ENCODE data around the gene BOLA2.
"Not testable (repeated sequence)": the region's sequence is repeated elsewhere in the genome, so short reads cannot be mapped to it uniquely, and the experiment has no call there.

Gene BOLA2

GRCh38 chr16:29454269-29454668, at the start of gene BOLA2, which contains the start of gene SLX1B:
BOLA2 (minus strand) TSS chr16:29454351; CDS start chr16:29454253, 98 bp downstream.
SLX1B (plus strand) TSS chr16:29454533.
- DNase-seq: not testable (repeated sequence)

GRCh38 chr16:29482276-29482675, 28.1 kb upstream of the BOLA2 start:
- not testable (repeated sequence) for DNase-seq

- not testable (repeated sequence) for DNase-seq
Measured at GRCh38 chr16:29472065-29472464, 17.9 kb upstream of the BOLA2 start.

GRCh38 chr16:29469660-29470059, 15.5 kb upstream of the BOLA2 start:
- not testable (repeated sequence) for DNase-seq

- not testable (repeated sequence) for DNase-seq
Measured at GRCh38 chr16:29467654-29468366, 13.7 kb upstream of the BOLA2 start.

GRCh38 chr16:29466904-29467303, 12.8 kb upstream of the BOLA2 start:
- DNase-seq: not testable (repeated sequence)

GRCh38 chr16:29465985-29466824, 12.1 kb upstream of the BOLA2 start:
- not testable (repeated sequence) for DNase-seq

GRCh38 chr16:29460647-29461030, 6.5 kb upstream of the BOLA2 start:
- DNase-seq: not testable (repeated sequence)

GRCh38 chr16:29459706-29460646, 5.8 kb upstream of the BOLA2 start, which contains the start of gene SULT1A4:
SULT1A4 (plus strand) TSS chr16:29459913; CDS start chr16:29461386, 1,473 bp downstream.
- not testable (repeated sequence) for DNase-seq

- not testable (repeated sequence) for DNase-seq
Measured at GRCh38 chr16:29457660-29458059, 3.5 kb upstream of the BOLA2 start.

- not testable (repeated sequence) for DNase-seq
Measured at GRCh38 chr16:29454828-29455227, 677 bp upstream of the BOLA2 start.

- not testable (repeated sequence) for DNase-seq
Measured at GRCh38 chr16:29453754-29454153, 397 bp downstream of the BOLA2 start.

- DNase-seq: not testable (repeated sequence)
Measured at GRCh38 chr16:29425390-29425789, 28.8 kb downstream of the BOLA2 start.

GRCh38 chr16:29423587-29423986, 30.6 kb downstream of the BOLA2 start:
- DNase-seq: not testable (repeated sequence)

- not testable (repeated sequence) for DNase-seq
Measured at GRCh38 chr16:29405249-29405648, 48.9 kb downstream of the BOLA2 start.
